NCI-H2107 treated with DMSO at 0.1 percent for 48 hours (cell line): ENCODE measurements around the gene DCBLD2.

Experiments used
- DNase-seq: peaks from one replicate; lab custom pipeline; 2025; ENCODE audit not compliant: unreplicated experiment; lab: John Stamatoyannopoulos, UW

The DCBLD2 gene

GRCh38 chr3:98793971-98794370 lies 107.5 kb downstream of the DCBLD2 start:
- no peak for DNase-seq

- DNase-seq, result no peak
These were observed 109.9 kb downstream of the DCBLD2 start for GRCh38 chr3:98791341-98792325.

DNA sequence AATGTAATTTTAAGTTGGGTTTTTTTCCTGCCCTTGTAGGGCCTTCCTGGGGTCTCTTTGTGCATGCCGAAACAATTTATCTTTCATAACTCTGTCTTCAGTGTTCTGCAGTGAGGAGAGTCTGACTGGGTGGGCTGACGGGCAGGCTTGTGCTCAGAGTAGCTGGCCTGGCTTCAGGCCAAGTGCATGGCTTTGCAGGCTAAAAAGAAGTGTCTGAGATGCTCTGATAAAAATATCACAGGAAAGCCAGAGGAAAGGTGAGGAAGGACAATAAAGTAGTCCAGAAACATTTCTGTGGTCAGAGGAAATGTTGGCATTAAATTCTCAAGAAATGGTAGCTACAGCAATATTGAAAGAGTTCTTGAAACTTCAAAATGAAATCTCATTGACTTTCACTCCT lies 112.8 kb downstream of the DCBLD2 start:
- DNase-seq, result no peak

- DNase-seq, result no peak
These were observed 114.3 kb downstream of the DCBLD2 start for GRCh38 chr3:98787181-98787580.

DNA sequence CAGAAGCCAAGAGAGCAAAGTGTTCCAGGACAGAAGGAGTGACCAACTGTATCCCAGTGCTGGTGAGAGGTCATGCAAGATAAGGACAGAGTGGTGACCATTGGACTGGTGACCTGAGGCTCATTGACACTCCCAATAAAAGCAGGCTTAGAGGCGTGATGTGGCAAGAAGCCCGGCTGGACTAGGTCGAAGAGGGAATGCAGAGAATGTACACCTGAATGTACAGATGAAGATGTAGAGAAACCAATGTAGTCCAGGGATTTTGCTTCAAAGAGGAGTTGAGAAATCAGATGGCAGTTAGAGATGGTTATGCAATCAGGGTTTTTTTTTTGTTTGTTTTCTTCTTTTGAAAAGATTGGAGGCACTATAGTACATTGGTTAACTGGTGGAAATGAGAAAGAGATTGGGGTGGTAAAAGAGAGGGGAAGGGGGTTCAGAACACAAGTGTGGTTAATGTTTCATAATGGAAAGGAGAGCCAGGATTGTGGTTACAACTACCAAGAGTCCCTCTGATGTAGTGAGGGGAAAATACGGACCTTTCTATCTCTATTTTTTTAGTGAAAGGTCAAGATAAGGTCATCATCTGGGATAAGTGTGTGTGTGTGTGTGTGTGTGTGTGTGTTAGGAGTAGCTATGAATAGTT lies 115.0 kb downstream of the DCBLD2 start:
- no peak for DNase-seq

DNA sequence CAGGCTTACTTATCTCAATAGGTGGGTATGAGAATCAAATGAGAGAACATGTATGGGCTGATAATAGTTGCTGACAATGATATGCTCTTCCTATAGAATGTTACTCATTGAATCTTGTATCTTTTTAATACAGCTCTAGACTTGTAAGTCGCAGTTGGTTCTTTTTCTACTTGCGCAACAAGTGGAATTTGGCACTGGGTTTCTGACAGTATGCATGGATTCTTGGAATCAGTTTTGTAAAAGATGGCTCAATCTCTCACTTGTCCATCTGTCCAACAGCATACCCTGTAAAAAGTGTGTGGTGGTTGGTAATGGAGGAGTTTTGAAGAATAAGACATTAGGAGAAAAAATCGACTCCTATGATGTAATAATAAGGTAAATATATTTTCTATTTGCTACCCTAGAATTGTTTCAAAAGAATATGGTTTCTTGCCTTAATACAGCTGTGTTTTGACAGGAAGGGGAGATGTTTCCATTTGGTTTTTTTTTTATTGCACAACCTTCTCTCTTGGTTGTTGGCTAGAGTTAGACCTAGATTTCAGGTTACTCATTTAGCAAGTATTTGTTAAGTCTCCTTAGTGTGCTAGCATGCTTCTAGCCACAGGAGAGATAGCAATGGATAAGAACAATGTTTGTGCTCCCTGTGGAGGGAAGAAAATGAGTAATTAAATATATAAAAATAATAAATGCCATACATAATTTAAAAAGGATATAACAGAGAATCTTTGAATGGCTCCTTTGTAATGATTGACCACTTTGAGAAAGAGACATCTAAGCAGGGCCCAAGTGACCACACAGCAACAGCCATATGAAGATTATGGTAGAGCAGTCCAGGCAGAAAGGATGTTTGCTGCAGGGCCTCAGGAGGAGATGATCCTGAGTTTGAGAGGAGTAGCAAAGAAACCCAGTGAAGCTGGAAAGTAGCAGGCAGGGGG lies 116.6 kb downstream of the DCBLD2 start:
- DNase-seq, result no peak

GRCh38 chr3:98784042-98784441 lies 117.5 kb downstream of the DCBLD2 start:
- no peak for DNase-seq

GRCh38 chr3:98782824-98783500 lies 118.5 kb downstream of the DCBLD2 start:
- DNase-seq, result no peak

- no peak for DNase-seq
These were observed 121.2 kb downstream of the DCBLD2 start for GRCh38 chr3:98780343-98780742.

GRCh38 chr3:98779541-98780335 lies 121.8 kb downstream of the DCBLD2 start:
- no peak for DNase-seq

- no peak for DNase-seq
These were observed 122.6 kb downstream of the DCBLD2 start for GRCh38 chr3:98778852-98779413.

DNA sequence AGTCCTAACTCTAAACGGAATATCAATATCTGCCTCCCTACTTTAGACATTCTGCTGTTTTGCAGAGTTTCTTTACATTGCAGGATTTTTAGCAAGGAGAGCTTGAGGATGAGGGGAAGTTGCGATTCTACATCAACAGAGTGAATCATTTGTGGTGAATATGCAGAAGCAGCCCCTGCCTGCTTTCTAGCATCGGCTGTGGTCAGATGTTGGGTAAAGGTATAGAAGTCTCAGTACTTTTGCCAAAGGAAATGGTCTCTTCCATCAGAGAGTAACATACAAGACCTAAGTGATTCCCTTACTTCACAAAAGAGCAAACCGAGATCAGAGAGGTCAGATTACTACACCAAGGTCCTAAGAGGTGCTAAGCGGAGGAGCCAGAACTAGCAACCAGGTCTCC lies 123.1 kb downstream of the DCBLD2 start:
- DNase-seq, result no peak

DNA sequence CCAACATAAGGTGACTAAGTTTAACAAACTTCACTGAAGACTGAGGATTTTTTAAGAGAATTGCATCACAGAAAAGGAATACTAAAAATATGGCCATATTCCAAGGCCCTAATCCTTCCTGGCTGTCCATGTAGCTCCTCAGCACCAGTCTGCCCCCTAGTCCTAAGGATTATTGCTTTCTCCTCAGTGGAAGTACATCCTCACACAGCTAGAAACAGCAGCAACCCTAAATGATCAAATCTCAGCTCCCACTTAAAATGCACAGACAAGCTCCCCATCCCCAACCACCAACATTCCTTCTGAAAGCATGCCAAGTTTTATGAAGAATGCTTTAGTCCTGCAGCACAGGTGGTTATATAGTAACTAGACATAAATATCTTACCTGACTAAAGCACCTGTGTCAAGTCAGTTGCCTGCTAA lies 123.7 kb downstream of the DCBLD2 start:
- DNase-seq, result no peak

DNA sequence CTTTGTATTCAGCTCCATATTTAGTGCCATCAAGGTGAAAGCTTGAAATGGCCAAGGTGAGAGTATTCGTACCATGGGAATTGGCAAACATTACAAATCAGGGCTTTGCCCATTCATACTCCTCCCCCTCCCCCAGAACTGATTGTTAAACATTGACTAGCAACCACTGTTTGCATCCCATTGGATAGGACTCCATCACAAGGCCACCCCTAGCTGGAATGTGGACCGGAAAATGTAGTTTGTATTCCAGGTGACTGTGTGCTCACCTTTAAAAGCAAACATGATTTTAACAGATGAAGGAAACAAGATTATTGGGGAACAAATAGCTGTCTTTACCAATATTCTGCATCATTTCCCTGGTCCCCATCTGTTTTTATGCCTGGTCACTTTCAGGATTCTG lies 124.2 kb downstream of the DCBLD2 start:
- no peak for DNase-seq

GRCh38 chr3:98776140-98776493 lies 125.4 kb downstream of the DCBLD2 start:
- DNase-seq, result no peak

DNA sequence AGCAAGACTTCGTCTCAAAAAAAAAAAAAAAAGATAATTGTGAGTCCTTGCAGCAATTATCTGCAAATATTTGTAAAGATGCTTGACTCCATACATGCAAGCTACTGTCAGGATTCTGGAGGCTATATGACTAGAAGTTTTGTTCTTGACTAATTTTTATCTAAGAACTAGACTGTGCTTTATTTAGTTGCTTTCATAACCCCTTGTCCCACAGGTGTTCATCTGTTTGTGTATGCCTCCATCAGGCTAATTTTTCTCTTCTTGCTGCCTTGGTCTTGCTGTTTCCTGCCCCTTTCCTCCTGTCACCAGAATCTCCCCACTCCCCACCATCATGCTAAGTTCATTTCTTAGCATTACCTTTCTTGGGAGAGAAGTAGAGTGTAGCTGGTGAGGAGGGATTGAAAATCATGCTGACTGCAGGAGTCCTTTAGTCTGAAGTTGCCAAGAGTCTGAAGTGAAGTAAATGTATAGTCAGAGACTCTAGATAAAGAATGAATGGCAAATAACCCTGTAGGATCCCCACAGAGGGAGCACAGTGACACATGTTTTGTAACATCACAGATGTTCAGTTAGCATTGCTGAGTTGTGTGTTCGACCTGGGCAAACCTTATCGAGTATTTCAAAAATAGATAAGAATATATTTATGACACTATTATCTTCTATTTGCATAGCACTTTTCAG lies 125.9 kb downstream of the DCBLD2 start:
- no peak for DNase-seq

DNA sequence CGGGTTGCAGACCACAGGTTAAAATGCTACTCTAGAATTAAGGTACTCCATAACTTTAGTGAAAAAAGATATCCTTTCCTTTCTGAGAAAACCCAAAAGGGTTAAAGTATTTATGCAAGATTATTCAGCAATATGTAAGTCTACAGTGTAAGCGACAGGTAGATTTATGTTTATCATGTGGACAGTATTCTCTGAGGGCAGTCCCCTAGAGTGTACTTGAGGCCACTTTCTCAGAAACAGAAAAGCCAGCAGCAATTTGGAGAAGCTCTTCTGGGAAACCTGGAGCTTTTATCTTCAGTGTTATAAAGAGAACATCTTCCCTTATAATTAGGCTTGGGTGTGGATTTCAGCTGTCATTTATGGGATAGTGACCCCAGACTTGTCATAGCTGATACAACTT lies 129.5 kb downstream of the DCBLD2 start:
- DNase-seq, result peak; percentile 26

- peak; percentile 87 for DNase-seq
These were observed 131.0 kb downstream of the DCBLD2 start for GRCh38 chr3:98770261-98771039.
